GM21528 (cell line): ENCODE results near the gene TTLL9.

Experiments
- ATAC-seq: cut with Tn5 transposase; IDR thresholded peaks from one replicate; pipeline ENCODE4 v1.9.1; 2021; ENCODE audit warnings: mild to moderate bottlenecking, moderate library complexity; ENCODE audit not compliant: unreplicated experiment, low FRiP score

The TTLL9 gene

GRCh38 chr20:31853481-31853880, 17.0 kb upstream of the TTLL9 start:
- ATAC-seq, result no peak

- ATAC-seq, result no peak
Measured at GRCh38 chr20:31856516-31856915, 13.9 kb upstream of the TTLL9 start.

DNA sequence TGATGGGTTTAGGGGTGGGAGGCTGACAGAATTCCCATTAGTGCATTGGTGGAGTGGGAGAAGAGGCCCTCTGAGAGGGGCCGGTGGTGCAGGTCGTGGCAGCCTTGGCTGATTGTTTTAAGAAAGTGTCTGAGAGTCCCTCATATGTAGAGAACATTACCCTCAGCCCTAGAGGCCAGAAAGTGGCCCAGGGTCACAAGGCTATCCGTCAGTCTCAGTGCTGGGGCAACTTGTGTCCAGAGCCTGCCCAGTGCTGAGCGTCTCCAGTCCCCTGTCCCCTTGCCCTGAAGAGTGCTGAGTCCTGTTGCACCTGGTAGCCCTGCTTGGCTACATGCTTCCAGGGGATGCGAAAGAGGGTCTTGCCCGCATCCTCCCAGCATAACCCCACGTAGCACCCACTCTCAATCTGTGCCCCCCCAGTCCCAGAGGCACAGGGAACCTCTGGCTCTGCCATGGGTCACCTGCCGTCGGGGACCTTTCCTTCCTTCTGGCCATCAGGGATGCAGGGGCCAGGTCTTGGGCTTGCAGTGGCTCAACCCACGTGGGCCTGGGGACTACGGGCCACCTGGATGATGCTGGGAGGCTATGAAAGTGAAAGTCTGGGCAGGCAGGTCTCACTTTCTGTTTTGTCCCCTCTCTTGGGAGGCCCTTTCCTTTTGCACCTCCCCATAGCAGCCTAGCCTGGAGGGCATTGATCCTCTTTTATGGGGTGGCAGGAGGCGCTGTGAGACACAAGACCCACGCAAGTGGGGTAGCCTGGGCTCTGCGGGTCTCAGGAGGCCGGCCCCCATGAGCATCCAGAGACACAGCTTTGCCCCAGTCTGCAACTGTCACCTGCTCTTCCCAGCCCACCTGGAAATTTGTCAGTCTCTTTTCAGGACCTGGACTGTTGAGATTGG, 12.3 kb upstream of the TTLL9 start:
- no peak for ATAC-seq

GRCh38 chr20:31858760-31859083, 11.7 kb upstream of the TTLL9 start:
- no peak for ATAC-seq

DNA sequence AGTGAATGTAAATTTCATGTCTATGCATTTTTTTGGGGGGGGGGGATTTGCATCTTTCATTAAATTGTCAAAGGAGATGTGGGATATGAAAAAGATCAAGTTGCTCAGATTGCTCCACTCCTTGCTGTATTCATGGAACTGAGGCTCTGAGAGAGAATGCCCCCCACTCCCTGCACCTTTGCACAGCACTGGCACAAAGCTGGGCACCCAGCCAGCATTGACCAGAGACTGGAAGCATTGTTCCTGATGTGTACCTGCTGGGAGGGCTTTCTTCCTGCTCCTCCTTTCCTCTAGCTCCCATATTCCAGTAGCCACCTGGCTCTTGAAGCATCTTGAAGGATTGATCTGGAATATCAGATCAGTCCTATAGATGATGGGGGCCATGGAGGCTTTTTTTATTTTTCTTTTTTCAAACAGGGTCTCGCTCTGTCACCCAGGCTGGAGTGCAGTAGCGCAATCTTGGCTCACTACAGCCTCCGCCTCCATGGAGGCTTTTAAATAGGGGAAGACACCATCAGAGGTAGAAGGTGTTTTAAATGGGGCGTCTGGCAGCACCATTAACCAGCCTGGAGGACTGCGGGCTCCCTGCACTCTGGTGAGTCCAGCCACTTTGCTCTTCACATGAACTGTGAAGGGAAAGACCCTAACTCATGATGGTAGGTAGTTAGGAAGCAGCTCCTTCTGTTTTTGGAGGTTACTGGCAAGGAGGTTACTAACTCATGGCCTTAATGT, 11.0 kb upstream of the TTLL9 start:
- ATAC-seq, result no peak

DNA sequence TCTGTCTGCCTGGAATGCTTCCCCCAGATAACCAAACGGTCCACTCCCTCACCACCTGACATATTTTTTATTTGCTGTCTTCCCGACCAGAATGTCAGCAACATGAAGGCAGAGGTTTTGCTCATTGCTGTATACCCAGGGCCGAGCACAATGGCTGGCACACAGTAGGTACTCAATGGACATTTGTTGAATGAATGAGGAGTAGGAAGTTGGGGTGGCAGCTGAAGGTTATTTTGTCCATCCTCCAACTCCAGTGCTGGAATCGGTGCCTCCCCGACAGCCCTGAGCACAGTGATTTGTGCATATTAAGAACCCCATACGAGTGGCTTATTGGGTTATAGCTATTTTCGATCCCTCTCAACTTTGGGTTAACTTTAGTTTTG, 10.4 kb upstream of the TTLL9 start:
- ATAC-seq, result no peak

DNA sequence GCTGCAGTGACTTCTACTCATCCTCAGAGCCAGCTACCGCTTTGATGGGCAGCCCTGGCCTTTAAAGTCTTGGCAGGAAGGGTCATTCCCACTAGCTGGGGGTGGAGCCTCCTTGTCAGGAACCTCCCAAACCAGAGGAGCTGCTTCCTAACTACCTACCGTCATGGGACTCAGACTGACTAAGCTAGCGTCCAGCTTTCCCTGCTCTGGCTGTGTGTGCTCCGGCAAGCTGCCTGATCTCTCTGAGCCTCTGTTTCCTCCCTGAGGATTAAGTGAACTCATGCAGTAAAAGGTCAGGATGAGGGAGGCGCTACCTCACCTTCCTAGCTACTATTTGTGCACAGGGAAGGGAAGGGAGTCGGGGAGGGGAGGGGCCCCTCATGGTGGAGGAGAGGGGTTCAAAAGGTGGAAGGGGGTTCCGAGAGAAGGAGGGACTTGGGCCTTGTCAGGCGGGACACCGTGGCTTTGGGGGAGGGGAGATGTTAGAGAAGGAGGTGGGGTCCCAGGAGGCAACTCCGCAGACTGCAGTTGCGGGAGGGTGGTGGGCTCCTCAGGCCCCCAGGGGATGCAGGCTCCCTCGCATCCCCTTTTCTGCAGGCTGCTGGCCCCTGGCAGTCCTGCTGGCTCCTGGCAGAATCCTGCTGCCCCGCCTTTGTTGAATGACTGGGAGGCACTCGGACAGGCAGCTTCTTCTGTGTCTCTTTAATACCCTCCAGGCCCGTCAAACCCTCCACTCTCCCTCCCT, 9.9 kb upstream of the TTLL9 start:
- no peak for ATAC-seq

GRCh38 chr20:31861135-31861384, 9.4 kb upstream of the TTLL9 start:
- no peak for ATAC-seq

- no peak for ATAC-seq
Measured at GRCh38 chr20:31861385-31862156, 8.9 kb upstream of the TTLL9 start.

GRCh38 chr20:31862157-31862470, 8.3 kb upstream of the TTLL9 start:
- no peak for ATAC-seq

- no peak for ATAC-seq
Measured at GRCh38 chr20:31862506-31862905, 7.9 kb upstream of the TTLL9 start.

DNA sequence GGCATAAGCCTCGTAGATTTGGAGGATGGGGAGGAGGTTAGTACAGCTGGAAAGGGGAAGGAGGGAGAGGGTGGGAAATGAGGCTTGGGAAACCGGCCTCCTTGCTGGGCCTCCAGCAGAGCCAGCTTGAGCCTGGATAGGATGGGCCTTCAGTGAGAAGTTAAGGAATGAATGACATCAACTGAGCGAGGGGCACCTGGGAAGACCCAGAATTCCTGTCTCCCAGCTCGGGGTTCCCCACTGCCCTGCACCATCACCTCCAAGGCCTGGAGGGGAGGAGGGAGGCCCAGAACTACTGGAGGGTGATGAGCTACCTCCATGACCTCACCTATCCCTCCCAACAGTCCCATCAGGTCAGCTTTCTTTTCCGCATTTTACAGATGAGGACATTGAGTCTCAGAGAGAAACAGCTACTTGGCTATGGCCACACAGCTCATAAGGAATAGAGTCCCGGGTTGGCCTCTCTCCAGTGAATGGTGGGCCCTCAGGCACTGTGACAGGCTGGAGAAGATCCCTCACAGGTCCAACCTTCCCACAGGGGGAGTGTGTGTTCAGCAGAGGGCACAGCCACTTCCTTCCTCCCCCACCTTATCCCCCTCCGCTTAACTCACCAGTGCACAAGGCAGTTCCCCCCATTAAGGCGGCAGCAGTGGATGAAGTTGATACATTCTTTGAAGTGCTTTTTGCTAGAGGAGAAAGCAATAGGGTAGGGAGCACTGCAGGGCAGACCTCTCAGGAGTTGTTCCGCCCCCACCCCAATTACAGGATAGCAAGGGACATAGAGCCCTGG, 6.9 kb upstream of the TTLL9 start:
- ATAC-seq, result no peak

DNA sequence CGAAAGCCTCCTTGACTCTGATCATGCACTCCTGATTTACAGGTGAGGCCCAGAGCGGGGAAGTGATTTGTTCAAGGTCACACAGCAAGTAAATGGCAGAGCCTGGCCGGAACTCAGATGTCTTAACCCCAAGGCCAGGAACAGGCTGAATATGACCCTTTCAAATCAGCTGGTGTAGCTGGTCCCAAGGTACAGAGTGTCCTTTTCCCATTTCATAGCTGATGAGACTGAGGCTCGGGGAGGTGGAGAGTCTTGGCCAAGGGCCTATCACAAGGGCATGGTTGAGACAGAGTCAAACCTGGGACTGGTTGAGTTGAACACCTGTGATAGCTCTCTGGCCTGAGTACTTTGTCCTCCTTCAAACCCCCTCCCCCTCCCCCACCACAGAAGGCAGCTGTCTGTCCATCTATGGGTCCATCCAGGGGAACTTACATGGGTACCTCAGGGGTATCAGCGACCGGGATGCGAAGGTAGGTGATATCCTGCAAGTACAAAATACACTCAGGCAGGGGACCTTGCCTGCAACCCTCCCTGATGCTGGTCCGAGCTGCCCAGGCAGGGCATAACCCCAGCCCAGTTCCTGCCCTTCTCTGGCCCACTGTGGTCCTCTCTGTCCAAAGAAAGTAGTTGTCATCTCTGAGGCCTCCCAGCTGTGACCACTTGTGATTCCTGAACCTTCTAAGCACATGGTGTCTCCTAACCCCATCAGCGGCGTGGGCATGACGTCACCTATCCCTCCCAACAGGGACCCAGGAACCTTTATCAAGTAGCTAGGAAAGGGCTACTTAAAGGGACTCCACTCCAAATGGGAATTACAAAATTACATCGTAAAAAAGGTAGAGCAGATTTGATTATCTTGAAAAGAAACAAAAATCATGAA, 5.7 kb upstream of the TTLL9 start:
- ATAC-seq, result no peak

GRCh38 chr20:31866221-31866620, 4.2 kb upstream of the TTLL9 start:
- no peak for ATAC-seq

DNA sequence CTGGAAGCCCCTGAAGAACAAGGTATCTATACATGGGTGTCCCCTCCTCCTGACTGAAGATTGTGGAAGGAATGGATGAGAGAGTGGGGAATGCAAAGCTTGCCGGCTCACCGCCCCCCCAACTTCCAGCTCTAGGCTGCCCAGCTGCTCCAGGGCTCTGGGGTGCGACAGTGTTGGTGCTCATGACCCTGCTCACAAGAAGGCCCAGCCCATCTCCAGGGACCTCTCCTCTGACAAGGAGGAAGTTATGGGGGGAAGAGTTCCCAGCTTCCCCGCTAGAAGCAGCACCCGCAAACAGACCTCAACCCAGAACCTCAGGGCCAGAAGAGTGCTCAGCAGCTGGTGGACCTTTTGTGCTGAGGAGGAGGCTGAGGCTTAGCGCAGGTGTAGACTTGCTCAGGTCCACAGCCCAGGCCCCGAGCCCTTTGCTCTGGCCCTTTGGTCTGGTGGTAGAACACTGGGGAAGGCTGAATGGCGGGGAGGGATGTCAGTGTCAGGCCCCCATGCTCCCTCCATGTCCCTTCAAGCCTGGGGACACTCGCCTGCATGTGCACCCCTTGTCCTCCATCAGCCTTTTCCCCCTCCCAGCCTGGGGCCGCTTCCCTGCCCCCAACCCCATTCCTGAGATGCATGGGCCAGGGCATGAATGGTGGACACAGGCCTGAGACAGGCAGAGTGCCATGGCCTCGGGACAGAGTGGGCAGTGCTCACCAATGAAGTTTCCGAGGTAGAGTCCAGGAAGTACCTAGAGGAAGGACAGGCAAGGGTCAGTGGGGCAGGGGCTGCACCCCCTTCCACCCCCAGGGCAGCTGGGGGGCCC, 1.4 kb upstream of the TTLL9 start:
- ATAC-seq, result no peak

DNA sequence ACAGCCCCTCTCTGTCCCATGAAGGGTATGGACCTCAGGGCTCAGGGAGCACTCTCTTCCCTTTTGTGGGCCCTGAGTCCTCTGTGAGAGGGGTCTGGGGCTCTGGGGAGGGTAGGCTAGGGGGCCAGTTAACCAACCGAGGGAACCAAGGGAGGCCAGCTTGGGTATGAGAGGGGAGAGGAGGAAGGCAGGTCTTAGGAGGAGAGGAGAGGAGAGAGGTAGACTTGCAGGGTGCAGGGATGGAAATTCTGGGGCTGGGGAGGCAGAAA, 827 bp upstream of the TTLL9 start:
- no peak for ATAC-seq

DNA sequence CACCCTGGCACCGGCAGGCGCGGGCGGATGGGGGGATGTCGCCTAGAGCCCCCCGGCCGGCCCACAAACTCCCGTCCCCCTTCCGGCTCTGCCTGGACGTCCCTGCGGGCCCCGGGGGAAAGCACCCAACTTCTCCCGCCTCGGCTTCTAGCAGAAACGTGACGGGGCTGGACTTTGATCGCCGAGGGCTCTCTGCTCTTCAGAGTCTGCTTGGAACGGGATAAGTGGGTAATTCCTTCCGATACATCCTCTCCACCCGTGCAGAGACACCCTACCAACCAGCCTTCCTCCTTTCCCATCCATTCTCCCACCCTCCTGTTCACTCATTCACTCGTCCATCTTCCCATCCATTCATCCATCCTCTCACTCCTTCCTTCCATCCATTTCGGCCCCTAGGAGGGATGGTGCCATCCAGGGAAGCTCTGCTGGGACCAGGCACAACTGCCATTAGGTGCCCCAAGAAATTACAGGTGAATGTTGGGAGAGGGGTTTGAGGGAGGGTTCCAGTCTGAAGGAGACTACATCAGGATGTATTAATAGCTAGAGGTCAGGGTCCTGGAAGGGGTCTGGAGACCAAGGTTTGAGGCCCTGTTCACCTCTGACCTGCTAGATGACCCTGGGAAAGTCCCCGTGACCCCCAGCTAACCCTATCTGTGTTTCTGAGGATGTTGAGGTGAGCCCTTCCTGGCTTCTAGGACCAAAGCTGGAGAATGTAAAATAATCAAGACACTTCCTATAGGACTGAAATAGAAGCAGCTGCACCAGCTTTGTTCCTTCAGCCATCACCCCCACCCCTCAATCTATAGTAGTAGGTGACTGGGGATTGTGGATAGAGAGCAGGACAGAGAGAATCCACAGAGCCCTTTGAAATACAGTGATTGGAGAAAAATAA, 538 bp downstream of the TTLL9 start:
- ATAC-seq, result no peak

DNA sequence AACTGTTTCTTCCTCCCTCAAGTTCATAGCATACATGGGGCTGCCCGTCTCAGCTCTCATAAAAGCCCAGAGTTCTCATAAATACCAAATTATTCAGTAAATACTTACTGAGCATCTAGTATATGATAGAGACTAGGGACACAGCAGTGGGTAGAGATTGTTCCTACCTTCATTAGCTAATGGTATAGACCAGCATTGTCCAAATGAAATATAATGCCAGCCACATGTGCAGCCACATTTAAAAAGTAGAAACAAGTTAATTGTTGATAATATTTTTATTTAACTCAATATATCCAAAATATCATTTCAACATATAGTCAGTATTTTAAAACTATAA, 1.2 kb downstream of the TTLL9 start:
- no peak for ATAC-seq
